Kasumi-1 (cell line): ENCODE results near the gene GATAD2B.
"Not testable (repeated sequence)": the region's sequence is repeated elsewhere in the genome, so short reads cannot be mapped to it uniquely, and the experiment has no call there.

Source experiments
- DNase-seq, 2 experiments: peaks; one replicate each; lab custom pipeline; 2025; lab: John Stamatoyannopoulos, UW

Gene GATAD2B

GRCh38 chr1:153795934-153796785 lies 126.6 kb downstream of the GATAD2B start:
- no peak for DNase-seq

DNA sequence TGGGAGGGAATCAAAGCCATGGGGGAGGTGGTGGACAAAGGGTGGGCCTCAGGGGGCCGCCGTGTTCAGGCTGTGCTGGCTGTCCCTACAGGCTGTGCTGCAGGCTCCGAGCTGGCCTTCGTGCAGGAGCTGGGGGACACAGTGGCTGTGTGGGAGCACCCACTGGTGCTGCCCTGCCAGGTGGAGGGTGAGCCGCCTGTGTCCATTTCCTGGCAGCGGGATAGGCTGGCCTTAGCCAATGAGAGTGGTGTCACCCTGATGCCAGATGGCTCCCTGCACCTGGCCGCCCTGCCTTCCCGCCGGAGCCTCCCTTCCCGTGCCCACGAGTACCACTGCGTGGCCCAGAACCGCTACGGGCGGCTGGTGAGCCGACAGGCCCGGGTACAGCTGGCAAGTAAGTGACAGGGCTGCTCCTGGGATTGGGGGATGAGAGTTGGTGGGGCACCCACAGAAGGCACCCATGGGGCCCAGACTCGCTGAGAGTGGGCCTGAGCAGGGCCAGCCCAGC lies 127.4 kb downstream of the GATAD2B start:
- DNase-seq = no peak

DNA sequence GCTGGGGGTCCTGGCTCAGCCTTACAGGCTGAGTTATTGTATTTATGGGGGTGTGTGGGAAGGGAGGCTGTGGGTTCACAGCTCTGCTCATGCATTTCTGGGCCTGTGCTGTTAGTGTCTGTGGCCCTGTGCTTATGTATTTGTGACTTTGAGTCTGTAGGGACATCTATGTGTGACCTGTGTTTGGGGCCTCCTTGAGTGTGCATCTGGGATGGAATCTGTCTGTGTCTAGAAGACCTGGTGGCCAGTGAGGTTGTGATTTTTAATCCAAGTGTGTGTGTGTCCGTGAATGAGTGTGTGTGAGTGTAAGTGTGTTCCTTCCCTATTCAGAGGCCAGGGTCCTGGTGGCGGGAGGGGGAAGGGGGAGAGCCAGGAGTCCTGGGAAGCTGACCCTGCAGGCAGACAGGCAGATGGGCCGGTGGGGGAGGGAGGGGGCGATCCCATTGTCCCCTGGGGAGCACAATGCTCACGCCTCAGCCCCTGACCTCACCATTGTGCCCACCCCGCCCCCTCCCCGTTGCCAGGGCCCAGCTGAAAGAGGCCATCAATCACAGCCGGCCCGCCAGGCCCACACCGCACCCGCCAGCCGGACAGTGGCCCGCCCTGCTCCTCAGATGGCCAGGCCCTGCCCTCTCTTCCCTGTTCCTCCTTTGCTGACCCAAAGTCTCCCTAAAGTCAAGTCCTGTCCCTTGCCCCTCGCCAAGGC lies 128.0 kb downstream of the GATAD2B start:
- DNase-seq = no peak

DNA sequence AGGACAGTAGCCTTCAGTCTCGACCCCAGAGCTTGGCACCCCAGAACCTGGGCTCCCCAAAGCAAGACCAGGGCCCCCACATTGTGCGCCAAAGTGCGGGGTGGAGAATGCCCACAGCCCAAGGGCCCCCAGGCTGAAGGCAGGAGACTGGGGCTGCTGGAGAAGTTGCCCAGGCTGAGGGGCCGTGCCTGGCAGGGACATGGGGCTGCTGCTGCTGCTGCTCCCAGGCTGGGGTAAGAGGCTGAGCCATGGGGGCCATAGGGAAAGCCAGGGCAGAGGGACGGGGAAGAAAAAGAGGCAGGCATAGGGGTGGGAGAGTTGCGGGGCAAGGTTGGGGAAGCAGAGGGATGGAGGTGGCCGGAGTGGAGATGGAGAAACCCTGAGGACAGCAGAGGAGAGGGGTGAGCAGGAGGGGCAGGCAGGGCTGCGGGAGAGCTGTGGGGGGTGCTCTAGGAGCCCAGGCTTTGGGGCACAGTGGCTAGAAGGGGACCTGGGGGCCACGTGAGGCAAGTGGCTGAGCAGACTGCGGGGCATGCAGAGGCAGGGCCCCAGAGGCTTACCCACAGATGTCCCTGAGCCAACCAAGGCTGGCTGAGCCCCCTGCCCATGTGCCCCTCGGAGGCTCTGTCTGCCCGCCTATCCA lies 128.7 kb downstream of the GATAD2B start:
- DNase-seq = no peak

DNA sequence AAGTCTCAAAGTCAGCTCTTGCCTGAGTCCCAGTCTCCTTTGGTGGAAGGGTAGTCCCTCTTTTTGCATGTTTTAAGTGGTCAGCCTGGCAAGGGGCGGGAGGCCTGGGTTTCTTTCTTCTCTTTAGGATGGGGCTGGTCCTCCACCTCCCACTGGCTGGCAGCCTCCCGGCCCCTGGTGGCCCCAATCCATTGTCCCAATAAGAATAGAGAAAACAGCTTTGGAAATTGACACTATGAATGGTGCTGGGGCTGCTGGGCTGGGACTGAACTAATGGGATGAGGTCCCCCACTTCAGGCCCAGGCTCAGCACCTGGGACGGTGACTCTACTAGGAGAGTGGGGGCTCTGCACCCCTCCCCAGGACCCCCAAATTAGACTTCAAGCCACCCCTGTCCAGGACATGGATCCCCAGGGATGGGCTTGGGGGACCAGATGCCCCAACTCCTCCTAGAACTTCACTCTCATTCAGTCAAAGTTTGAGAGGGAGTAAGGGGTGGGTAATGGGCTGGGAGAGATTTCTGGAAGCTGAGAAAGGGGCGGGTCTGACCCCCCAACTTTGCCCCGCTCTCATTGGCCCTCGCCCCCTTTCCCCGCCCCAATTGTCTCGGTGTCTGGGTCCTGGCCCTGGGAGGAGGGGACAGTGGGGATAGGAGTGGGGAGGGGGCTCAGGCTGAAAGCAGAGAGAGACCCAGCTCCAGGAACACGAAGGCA lies 129.4 kb downstream of the GATAD2B start:
- no peak for DNase-seq

DNA sequence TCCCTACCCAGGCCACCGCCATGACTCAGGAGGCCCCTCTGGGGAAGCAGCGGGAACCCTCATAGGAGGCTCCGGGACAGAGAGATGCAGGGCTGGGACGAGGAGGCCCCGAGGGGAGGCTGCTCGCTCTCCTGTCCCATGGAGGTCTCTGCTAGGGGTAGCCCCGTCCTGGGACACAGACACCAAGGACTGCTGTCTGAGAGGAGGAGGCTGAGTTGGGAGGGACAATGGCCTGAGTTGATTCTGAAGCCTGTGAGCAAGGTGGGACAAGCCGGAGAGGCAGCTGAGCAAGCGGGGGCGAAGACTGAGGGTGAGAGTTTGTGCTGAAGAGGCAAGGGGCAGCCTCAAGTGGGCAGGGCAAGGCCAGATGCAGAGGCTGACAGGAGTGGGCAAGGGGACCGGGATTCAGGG lies 130.1 kb downstream of the GATAD2B start:
- DNase-seq = no peak

DNA sequence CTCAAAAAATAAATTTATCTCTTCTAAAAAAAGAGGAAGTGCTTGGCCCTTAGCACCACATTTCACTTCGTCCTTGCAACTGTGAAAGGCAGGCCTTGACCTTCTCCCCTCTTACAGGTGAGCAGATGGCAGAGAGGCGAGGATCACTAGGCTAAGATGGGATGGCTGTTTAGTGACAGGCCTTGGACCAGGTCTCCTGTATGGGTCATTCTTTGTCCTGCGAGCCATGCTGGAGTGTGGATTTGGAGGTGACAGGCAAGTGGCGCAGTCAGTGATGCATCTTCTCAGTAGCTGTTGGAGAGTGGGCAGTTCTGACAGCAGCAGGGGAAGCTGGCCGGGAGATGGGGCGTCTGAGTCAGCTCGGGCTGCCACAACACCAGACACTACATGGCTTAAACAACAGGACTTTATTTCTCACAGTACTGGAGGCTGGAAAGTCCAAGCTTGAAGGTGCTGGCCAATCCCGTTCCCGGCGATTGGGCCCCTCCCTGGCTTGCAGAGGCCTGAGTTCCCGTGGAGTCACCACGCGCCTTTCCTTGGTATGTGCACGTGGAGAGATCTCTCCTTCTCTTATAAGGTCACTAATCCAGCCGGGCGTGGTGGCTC lies 131.0 kb downstream of the GATAD2B start:
- no peak for DNase-seq

DNA sequence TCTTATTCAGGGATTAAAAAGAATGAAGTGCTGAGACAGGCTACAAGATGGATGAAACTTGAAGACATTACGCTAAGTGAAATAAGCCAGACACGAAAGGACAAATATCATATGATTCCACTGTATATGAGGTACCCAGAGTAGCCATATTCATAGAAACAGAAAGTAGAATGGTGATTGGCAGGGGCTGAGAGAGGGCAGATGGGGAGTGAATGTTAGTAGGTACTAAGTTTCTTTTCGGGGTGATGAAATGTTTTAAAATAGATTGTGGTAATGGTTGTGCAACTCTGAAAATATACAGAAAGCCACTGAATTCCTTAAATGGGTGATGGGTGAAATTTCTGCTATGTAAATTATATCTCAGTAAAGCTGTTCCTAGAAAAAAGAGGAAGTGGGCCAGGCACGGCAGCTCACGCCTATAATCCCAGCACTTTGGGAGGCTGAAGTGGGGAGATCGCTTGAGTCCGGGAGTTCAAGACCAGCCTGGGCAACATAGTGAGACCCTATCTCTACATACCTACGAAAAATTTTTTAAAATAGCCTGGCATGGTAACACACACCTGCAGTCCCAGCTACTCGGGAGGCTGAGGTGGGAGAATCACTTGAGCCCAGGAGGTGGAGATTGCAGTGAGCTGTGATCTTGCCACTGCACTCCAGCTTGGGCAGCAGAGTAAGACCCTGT lies 131.7 kb downstream of the GATAD2B start:
- peak; percentile 99 for DNase-seq

- peak; percentile 74 to 75 for DNase-seq
These were observed 132.3 kb downstream of the GATAD2B start for GRCh38 chr1:153790313-153790965.

GRCh38 chr1:153789478-153790034 lies 133.2 kb downstream of the GATAD2B start:
- DNase-seq = peak; percentile 30 to 50

DNA sequence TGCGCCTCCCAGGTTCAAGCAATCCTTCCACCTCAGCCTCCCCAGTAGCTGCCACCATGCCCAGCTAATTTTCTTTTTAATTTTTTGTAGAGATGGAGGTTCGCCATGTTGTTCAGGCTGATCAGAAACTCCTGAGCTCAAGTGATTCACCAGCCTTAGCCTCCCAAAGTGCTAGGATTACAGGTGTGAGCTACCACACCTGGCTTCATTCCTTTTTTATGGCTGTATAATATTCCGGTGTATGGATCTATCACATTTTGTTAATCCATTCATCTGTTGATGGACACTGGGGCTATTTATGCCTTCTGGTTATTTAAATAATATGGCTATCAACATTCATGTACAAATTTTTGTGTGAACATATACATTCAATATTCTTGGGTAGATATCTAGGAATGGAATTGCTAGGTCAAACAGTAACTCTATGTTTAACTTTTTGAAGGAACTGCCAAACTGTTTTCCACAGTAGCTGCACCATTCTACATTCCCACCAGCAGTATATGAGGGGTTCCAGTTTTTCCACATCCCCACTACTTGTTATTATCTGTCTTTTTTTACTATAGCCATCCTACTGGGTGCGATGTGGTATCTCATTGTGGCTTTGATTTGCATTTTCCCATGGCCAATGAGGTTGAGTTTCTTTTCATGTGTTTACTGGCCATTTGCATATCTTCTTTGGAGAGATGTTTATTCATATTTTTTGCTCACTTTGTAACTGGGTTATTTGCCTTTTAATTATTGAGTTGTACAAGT lies 136.6 kb downstream of the GATAD2B start:
- no peak for DNase-seq

DNA sequence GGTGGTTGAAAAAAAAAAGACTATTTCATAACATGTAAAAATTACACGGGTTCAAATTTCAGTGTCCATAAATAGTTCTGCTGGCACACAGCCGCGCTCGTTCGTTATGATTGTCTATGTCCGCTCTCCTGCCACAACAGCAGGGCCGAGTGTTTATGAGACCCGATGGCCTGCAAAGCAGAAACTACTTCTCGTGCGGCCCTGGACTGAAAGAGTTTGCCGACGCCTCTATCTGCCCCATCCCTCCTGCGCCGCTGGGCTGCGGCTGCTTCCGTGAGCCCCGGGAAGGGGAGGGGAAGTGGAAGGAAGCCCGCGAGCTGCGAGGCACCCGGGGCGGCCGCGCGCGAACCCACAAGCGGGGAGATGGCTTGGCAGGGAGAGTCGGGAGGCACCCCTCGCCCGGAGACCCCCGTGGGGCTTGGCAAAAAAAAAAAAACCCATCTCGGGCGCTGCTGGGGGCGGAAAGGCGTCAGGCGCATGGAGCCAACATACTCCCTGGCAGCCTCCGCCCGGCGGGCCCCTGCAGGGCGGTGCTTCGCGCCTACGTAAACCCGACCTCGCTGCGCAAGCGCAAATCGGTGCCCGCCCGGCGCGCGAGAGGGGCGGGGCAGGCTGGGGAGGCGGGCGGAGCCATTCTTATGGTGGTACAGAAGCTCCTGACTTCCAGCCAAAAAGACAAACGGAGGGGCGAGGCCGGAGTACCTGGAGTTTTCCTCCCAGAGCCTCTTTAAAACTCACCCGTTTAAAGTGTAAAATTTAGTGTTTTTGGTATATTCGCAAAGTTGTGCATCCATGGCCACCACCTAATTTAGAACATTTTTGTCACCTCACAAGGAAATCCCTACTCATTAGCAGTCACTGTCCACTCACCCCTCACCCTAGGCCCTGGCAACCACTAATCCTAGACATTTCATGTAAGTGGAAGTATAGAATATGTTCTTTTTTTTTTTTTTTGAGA lies 139.3 kb downstream of the GATAD2B start:
- DNase-seq = peak; percentile 81 to 85

DNA sequence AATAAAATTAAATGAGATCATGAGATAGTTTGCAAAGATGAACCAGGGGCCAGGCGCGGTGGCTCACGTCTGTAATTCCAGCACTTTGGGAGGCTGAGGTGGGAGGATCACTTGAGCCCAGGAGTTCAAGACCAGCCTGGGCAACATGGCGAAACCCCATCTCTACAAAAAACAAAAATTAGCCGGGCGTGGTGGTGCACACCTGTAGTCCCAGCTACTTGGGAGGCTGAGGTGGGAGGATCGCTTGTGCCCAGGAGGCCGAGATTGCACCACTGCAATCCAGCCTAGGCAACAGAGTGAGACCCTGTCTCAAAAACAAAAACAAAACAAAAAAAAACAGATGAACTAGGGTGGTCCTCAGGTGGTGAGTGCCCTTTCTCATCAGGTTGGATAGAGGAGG lies 140.1 kb downstream of the GATAD2B start:
- DNase-seq = not testable (repeated sequence)

GRCh38 chr1:153780551-153780950 lies 142.2 kb downstream of the GATAD2B start:
- no peak for DNase-seq

DNA sequence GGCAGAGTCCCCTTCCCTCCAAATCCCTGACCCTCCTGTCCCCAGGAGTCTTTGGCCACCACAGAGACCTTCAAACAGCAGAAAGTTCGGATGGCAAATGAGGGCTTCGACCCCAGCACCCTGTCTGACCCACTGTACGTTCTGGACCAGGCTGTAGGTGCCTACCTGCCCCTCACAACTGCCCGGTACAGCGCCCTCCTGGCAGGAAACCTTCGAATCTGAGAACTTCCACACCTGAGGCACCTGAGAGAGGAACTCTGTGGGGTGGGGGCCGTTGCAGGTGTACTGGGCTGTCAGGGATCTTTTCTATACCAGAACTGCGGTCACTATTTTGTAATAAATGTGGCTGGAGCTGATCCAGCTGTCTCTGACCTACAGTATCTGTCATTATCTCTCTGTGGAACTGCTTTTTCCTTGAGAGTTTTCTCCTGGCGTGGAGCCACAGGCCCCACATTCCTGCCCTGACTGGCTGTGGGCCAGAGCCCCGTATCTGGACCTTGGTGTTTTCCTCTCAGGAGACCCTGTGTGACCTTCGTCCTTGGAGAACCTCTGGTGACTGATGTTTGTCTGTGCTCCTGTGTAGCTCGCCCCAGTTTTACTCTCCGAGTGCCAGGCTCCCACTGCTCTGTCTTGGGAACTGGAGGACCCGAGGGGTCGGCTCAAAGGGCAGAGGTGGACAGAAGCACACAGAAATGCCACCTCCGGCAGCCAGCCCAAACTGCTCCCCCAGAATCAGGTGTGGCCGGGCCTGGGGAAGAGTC lies 142.8 kb downstream of the GATAD2B start:
- DNase-seq = no peak

DNA sequence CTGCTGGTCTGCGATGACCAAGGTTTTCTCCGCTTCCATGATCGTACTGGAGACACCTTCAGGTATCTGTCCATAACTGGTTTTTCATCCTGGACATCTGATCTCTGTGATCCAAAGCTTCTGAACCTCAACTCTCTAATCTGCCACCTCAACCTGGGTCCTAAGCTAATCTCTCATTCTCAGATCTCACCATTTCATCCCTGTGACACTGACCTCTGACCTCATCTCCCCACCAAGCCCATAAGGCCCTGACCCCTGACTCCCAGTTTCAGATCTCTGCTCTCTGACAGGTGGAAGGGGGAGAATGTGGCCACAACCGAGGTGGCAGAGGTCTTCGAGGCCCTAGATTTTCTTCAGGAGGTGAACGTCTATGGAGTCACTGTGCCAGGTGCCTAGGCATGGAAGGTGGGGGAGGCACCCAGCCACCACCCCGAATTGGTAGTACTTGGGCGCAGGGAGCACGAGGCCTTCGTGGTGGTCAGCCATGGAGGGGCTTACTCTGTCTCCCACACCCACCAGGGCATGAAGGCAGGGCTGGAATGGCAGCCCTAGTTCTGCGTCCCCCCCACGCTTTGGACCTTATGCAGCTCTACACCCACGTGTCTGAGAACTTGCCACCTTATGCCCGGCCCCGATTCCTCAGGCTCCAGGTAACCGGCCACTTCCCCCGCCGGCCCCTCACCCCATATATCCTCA lies 143.8 kb downstream of the GATAD2B start:
- no peak for DNase-seq
